ENCODE measurements around the gene STC2. TPM values are rescaled to one million over a fixed set of nuclear protein-coding genes. Genes with fewer than 3 reads are reported as not detected.

Gene STC2
- total RNA-seq, 1 donor from 2014 or later, result 26.0 TPM

GRCh38 chr5:173309731-173310130 is 18.5 kb downstream of the STC2 start:
- H3K27me3 Mint-ChIP-seq (ENCODE audit: low read depth), result no peaks in the 10 kb centered on the region

GRCh38 chr5:173308226-173308625 is 20.0 kb downstream of the STC2 start:
- H3K27me3 Mint-ChIP-seq (ENCODE audit: low read depth), result no peaks in the 10 kb centered on the region
- peaks cover 11% of the 10 kb centered on the region for H3K9me3 Mint-ChIP-seq
- H3K4me1 Mint-ChIP-seq, result peaks cover 58% of the 10 kb centered on the region
- no peak overlapping the region for H3K4me3 Mint-ChIP-seq
- H3K27ac Mint-ChIP-seq, result no peak overlapping the region
- H3K36me3 Mint-ChIP-seq, result peaks cover 4% of the 10 kb centered on the region
- TF ChIP-seq CTCF (IDR thresholded peaks at IDR 0.05; ENCODE audit: unreplicated experiment), result no peak
- DNase-seq (ENCODE audit: low spot score in 2 of 2, unreplicated experiment in 2 of 2), result no peak

More at GRCh38 chr5:173309731-173310130, 18.5 kb downstream of the STC2 start:
- Mint-ChIP-seq H3K36me3 (peaks cover 4% of the 10 kb centered on the region), H3K4me3 (no peak overlapping the region), H3K27ac (no peak overlapping the region), H3K4me1 (peaks cover 47% of the 10 kb centered on the region), H3K9me3 (peaks cover 11% of the 10 kb centered on the region)
- DNase-seq (ENCODE audit: low spot score in 2 of 2, unreplicated experiment in 2 of 2), result no peak
- TF ChIP-seq CTCF (IDR thresholded peaks at IDR 0.05; ENCODE audit: unreplicated experiment), result no peak

GRCh38 chr5:173307695-173308094 is 20.5 kb downstream of the STC2 start:
- H3K36me3 Mint-ChIP-seq, result peaks cover 4% of the 10 kb centered on the region
- H3K27ac Mint-ChIP-seq, result no peak overlapping the region
- no peak overlapping the region for H3K4me3 Mint-ChIP-seq
- H3K27me3 Mint-ChIP-seq (ENCODE audit: low read depth), result no peaks in the 10 kb centered on the region
- DNase-seq (ENCODE audit: low spot score in 2 of 2, unreplicated experiment in 2 of 2), result no peak
- H3K9me3 Mint-ChIP-seq, result peaks cover 11% of the 10 kb centered on the region
- H3K4me1 Mint-ChIP-seq, result peaks cover 58% of the 10 kb centered on the region
- TF ChIP-seq CTCF (IDR thresholded peaks at IDR 0.05; ENCODE audit: unreplicated experiment), result no peak

- Mint-ChIP-seq H3K36me3 (peaks cover 4% of the 10 kb centered on the region), H3K4me1 (peaks cover 58% of the 10 kb centered on the region), H3K4me3 (no peak overlapping the region), H3K27me3 (ENCODE audit: low read depth) (no peaks in the 10 kb centered on the region), H3K27ac (no peak overlapping the region), H3K9me3 (peaks cover 11% of the 10 kb centered on the region)
- TF ChIP-seq CTCF (IDR thresholded peaks at IDR 0.05; ENCODE audit: unreplicated experiment), result no peak
- DNase-seq (ENCODE audit: low spot score in 2 of 2, unreplicated experiment in 2 of 2), result no peak
Measured at GRCh38 chr5:173306695-173307094, 21.5 kb downstream of the STC2 start.

GRCh38 chr5:173304591-173304988 is 23.6 kb downstream of the STC2 start:
- peak overlapping the region; percentile 96 for H3K27ac Mint-ChIP-seq
- peaks cover 4% of the 10 kb centered on the region for H3K36me3 Mint-ChIP-seq
- no peaks in the 10 kb centered on the region for H3K27me3 Mint-ChIP-seq (ENCODE audit: low read depth)
- no peak overlapping the region for H3K4me3 Mint-ChIP-seq
- TF ChIP-seq CTCF (IDR thresholded peaks at IDR 0.05; ENCODE audit: unreplicated experiment), result no peak
- H3K9me3 Mint-ChIP-seq, result peaks cover 11% of the 10 kb centered on the region
- DNase-seq (ENCODE audit: low spot score in 2 of 2, unreplicated experiment in 2 of 2), result no peak
- H3K4me1 Mint-ChIP-seq, result peaks cover 51% of the 10 kb centered on the region

All from mesothelial cell of epicardium (in vitro differentiated cells).